NCI-H524 treated with DMSO at 0.1 percent for 48 hours (cell line): ENCODE results near the gene ZNF862.

ENCODE experiments used
- DNase-seq: peaks from one replicate; lab custom pipeline; 2025; lab: John Stamatoyannopoulos, UW

The ZNF862 gene

GRCh38 chr7:149811221-149811620 is 27.0 kb upstream of the ZNF862 start:
- no peak for DNase-seq

GRCh38 chr7:149811831-149812490 is 26.2 kb upstream of the ZNF862 start:
- DNase-seq, result no peak

GRCh38 chr7:149813254-149814035 is 24.7 kb upstream of the ZNF862 start:
- DNase-seq, result no peak

- DNase-seq, result no peak
Observed at GRCh38 chr7:149814494-149814893, 23.7 kb upstream of the ZNF862 start.

GRCh38 chr7:149815121-149815520 is 23.1 kb upstream of the ZNF862 start:
- no peak for DNase-seq

- no peak for DNase-seq
Observed at GRCh38 chr7:149815661-149816266, 22.4 kb upstream of the ZNF862 start.

- DNase-seq, result no peak
Observed at GRCh38 chr7:149816267-149816751, 21.9 kb upstream of the ZNF862 start.

GRCh38 chr7:149816794-149817193 is 21.4 kb upstream of the ZNF862 start:
- no peak for DNase-seq

- no peak for DNase-seq
Observed at GRCh38 chr7:149817301-149817771, 20.8 kb upstream of the ZNF862 start.

GRCh38 chr7:149817836-149818535 is 20.2 kb upstream of the ZNF862 start:
- no peak for DNase-seq

GRCh38 chr7:149818536-149818840 is 19.7 kb upstream of the ZNF862 start:
- DNase-seq, result no peak

- DNase-seq, result no peak
Observed at GRCh38 chr7:149819141-149819960, 18.8 kb upstream of the ZNF862 start.

- no peak for DNase-seq
Observed at GRCh38 chr7:149819961-149820340, 18.2 kb upstream of the ZNF862 start.

- DNase-seq, result no peak
Observed at GRCh38 chr7:149820622-149821190, 17.5 kb upstream of the ZNF862 start.

- DNase-seq, result no peak
Observed at GRCh38 chr7:149821191-149822148, 16.7 kb upstream of the ZNF862 start.

- DNase-seq, result no peak
Observed at GRCh38 chr7:149822353-149822943, 15.7 kb upstream of the ZNF862 start.

GRCh38 chr7:149823191-149823630 is 15.0 kb upstream of the ZNF862 start:
- DNase-seq, result no peak

GRCh38 chr7:149823631-149824199 is 14.5 kb upstream of the ZNF862 start:
- no peak for DNase-seq

GRCh38 chr7:149824301-149824741 is 13.9 kb upstream of the ZNF862 start:
- DNase-seq, result no peak
